Panc1 (cell line): ENCODE results near the gene MYL10. TPM values are rescaled to one million over a fixed set of nuclear protein-coding genes. Genes with fewer than 3 reads are reported as not detected.

Source experiments
- ATAC-seq: fragments of 200-7000 bp; cut with Tn5 transposase; 2 replicates; pipeline ENCODE4 v1.9.1; 2020; ENCODE audit warnings: mild to moderate bottlenecking, moderate library complexity
- BruUV-seq: library from RNA; stranded (reverse); fragments of 400-500 nt; replicated peaks from 2 replicates; lab custom pipeline; 2021; lab: Mats Ljungman, UMichigan
- CTCF ChIA-PET: fragments of 300-600 bp; sonication (Branson Sonifier 250); formaldehyde crosslinking; loops from one replicate; lab custom pipeline; 2022; ENCODE audit warnings: antibody characterized with exemption; lab: Charles Lee
- POLR2A ChIA-PET: fragments of 300-600 bp; sonication (Branson Sonifier 250); formaldehyde crosslinking; loops from one replicate; lab custom pipeline; 2022; ENCODE audit warnings: antibody characterized with exemption; lab: Charles Lee
- DNase-seq: peaks from one replicate; pipeline ENCODE4 v3.0.0-alpha.2; 2010; ENCODE audit warnings: low read depth, low spot score
- H3K27ac ChIP-seq: 2 replicates; pipeline ENCODE4 v1.5.1; 2011; ENCODE audit warnings: mild to moderate bottlenecking, low read length, inconsistent platforms
- H3K27me3 ChIP-seq: fragments of 200-500 bp; sonication (Bioruptor generic); 2 replicates; pipeline ENCODE4 v1.6.0; 2014; ENCODE audit warnings: low read length, inconsistent platforms; ENCODE audit not compliant: control insufficient read depth, insufficient read depth
- H3K36me3 ChIP-seq: fragments of 200-500 bp; sonication (Bioruptor generic); 2 replicates; pipeline ENCODE4 v1.5.1; 2014; ENCODE audit warnings: inconsistent platforms, mild to moderate bottlenecking, low read length, moderate library complexity; ENCODE audit not compliant: control insufficient read depth, insufficient read depth
- H3K4me1 ChIP-seq: 2 replicates; pipeline ENCODE4 v1.5.1; 2011; ENCODE audit warnings: inconsistent platforms, mild to moderate bottlenecking, low read length, moderate library complexity; ENCODE audit not compliant: control insufficient read depth, insufficient read depth
- H3K4me3 ChIP-seq, 2 experiments: 2 replicates each; pipeline ENCODE4 v1.5.1; 2011 to 2012; ENCODE audit warnings: low read depth in 2 of 2, low read length in 2 of 2, mild to moderate bottlenecking in 2 of 2, inconsistent platforms in 1 of 2, moderate library complexity in 1 of 2
- H3K9me3 ChIP-seq: fragments of 200-500 bp; sonication (Bioruptor generic); 2 replicates; pipeline ENCODE4 v1.5.1; 2014; ENCODE audit warnings: low read depth, mild to moderate bottlenecking, inconsistent platforms, low read length, moderate library complexity; ENCODE audit not compliant: control insufficient read depth, insufficient read depth
- CTCF ChIP-seq: fragments of 450-650 bp; IDR thresholded peaks from 2 replicates; pipeline ENCODE4 v1.5.1; 2017; ENCODE audit warnings: mild to moderate bottlenecking
- POLR2AphosphoS5 ChIP-seq: IDR thresholded peaks from 2 replicates; pipeline ENCODE4 v1.6.1; 2012; ENCODE audit warnings: mild to moderate bottlenecking, low read depth, low read length, moderate library complexity
- SIN3A ChIP-seq: IDR thresholded peaks from 2 replicates; pipeline ENCODE4 v1.6.1; 2012; ENCODE audit warnings: low read depth, mild to moderate bottlenecking, low read length, moderate library complexity, borderline replicate concordance; ENCODE audit not compliant: insufficient read depth
- TCF7L2 ChIP-seq: IDR thresholded peaks from 2 replicates; pipeline ENCODE4 v1.6.1; 2011; ENCODE audit warnings: mild to moderate bottlenecking, low read depth, low read length, inconsistent platforms
- in situ Hi-C: cut with HindIII; loops from 2 replicates; pipeline ENCODE4 v1.10.0; 2016; ENCODE audit warnings: low sequenced_read_pairs, low pct_unique_long_range_greater_than_20kb
- intact Hi-C: fragments of 100-400 bp; cut with micrococcal nuclease; formaldehyde crosslinking; loops from one replicate; pipeline ENCODE4 v1.10.0; 2022; ENCODE audit not compliant: unreplicated experiment
- total RNA-seq: library from RNA; stranded (reverse); gene quantifications from one replicate; pipeline ENCODE4 v1.2.1, GENCODE V29; 2021; ENCODE audit not compliant: unreplicated experiment
- TF ChIP-seq, protein P1 (sequence below), 2 experiments: IDR thresholded peaks; 2 replicates each; pipeline ENCODE4 v1.6.1; 2011 to 2012; ENCODE audit warnings: low read depth in 2 of 2, control low read depth in 1 of 2, low read length in 1 of 2, mild to moderate bottlenecking in 1 of 2, moderate library complexity in 1 of 2; ENCODE audit not compliant: insufficient read depth in 1 of 2

The MYL10 gene
- total RNA-seq, 1 experiment from 2014 or later = not detected

DNA sequence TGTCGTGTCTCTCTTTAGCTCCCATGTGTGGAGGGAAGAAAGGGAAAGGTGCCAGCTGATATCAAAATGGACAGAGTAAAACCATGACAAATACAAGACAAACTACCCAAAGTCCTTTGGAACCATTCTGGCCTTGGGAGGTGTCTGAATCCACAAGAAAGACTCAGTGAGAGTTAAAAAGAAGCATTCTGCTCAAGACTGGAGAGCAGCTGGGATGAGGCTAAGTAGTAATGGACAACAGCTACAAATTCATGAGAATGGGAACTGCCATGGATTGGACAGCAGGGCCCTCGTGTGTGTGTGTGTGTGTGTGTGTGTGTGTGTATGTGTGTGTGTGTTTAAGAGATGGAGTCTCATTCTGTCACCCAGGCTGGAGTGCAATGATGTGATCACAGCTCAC, 39.6 kb upstream of the MYL10 start:
- POLR2A ChIA-PET = no interaction called here
- CTCF ChIA-PET = no interaction called here
- Histone ChIP-seq H3K36me3 (no peaks in the 10 kb centered on the region), H3K27me3 (no peaks in the 10 kb centered on the region), H3K4me1 (no peaks in the 10 kb centered on the region), H3K27ac (no peak overlapping the region), H3K9me3 (no peaks in the 10 kb centered on the region), H3K4me3 (no peak overlapping the region)
- no peak for ATAC-seq
- DNase-seq = no peak
- intact Hi-C loops = no loop called here
- TF ChIP-seq CTCF (no peak), SIN3A (no peak), POLR2AphosphoS5 (no peak), TCF7L2 (no peak)
- TF ChIP-seq, protein P1, sequence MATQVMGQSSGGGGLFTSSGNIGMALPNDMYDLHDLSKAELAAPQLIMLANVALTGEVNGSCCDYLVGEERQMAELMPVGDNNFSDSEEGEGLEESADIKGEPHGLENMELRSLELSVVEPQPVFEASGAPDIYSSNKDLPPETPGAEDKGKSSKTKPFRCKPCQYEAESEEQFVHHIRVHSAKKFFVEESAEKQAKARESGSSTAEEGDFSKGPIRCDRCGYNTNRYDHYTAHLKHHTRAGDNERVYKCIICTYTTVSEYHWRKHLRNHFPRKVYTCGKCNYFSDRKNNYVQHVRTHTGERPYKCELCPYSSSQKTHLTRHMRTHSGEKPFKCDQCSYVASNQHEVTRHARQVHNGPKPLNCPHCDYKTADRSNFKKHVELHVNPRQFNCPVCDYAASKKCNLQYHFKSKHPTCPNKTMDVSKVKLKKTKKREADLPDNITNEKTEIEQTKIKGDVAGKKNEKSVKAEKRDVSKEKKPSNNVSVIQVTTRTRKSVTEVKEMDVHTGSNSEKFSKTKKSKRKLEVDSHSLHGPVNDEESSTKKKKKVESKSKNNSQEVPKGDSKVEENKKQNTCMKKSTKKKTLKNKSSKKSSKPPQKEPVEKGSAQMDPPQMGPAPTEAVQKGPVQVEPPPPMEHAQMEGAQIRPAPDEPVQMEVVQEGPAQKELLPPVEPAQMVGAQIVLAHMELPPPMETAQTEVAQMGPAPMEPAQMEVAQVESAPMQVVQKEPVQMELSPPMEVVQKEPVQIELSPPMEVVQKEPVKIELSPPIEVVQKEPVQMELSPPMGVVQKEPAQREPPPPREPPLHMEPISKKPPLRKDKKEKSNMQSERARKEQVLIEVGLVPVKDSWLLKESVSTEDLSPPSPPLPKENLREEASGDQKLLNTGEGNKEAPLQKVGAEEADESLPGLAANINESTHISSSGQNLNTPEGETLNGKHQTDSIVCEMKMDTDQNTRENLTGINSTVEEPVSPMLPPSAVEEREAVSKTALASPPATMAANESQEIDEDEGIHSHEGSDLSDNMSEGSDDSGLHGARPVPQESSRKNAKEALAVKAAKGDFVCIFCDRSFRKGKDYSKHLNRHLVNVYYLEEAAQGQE (IDR thresholded peaks at IDR 0.05; ENCODE audit: insufficient read depth in 1 of 2, low read depth in 2 of 2, low read length in 1 of 2) = no peak
- no TSS peak for BruUV-seq
- in situ Hi-C loops = no loop called here

DNA sequence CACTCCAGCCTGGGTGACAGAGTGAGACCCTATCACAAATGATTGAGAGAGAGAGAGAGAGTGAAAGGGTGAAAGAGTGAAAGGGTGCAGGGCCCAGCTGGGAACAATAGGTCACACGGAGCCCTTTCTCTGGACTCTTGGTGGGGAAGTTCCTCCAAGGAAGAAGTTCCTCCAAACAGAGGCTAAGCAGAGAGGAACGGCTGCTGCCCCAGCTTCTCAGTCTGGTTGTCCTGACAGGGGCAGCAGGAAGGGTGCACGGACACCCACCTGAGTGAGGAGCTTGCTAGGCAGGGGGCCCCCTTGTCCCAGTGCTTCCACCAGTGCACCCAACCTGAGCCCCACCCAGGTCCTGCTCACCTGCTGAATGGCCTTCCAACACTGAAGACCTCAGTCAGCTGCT, 38.8 kb upstream of the MYL10 start:
- intact Hi-C loops = no loop called here
- DNase-seq (no peak), ATAC-seq (no peak)
- no TSS peak for BruUV-seq
- ChIA-PET CTCF (interaction anchor here (0.5 kb wide), 1 partner anchor 91 kb away, joined by 7 read pairs; no protein-coding TSS in a partner anchor), POLR2A (no interaction called here)
- Histone ChIP-seq H3K27ac (no peak overlapping the region), H3K27me3 (no peaks in the 10 kb centered on the region), H3K4me3 (no peak overlapping the region), H3K36me3 (no peaks in the 10 kb centered on the region), H3K9me3 (no peaks in the 10 kb centered on the region), H3K4me1 (no peaks in the 10 kb centered on the region)
- in situ Hi-C loops = no loop called here
- TF ChIP-seq, protein P1 (IDR thresholded peaks at IDR 0.05; ENCODE audit: insufficient read depth in 1 of 2, low read depth in 2 of 2, low read length in 1 of 2) = no peak
- TF ChIP-seq TCF7L2 = no peak
- no peak for TF ChIP-seq CTCF
- TF ChIP-seq SIN3A = no peak
- no peak for TF ChIP-seq POLR2AphosphoS5
